ENCODE data around the gene LIPA.
A peak's percentile ranks its signal among the peaks of the same experiment; 100 is the strongest.
"Not testable (repeated sequence)": the region's sequence is repeated elsewhere in the genome, so short reads cannot be mapped to it uniquely, and the experiment has no call there.

Gene LIPA

GRCh38 chr10:89251409-89252224 is at the start of gene LIPA:
TSS of gene LIPA (minus strand) at chr10:89251775. CDS start at chr10:89247648, 4,127 bp downstream.
- H3K4me3 ChIP-seq (ENCODE audit: low read depth, low read length) = peak within 1 kb of the TSS; percentile 63

DNA sequence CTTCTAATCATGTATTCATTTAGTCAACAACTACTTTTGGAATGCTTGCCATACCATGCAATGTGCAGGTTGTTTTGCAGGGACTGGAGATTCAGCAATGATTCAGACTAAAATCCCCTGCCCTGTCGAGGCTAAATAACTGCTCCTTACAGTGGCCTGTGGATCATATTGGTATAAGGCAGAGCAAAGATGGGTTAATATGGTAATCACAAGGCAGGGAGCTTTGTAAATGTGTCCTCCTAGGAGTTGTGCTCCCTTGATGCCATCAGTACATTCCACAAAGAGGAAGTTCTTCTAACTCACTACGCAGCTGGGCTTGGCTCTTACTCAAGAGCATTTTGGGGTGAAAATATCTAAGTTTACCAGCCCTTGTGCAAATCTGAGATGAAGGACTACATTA is 49.7 kb upstream of the LIPA start:
- H3K4me3 ChIP-seq (ENCODE audit: low read depth, low read length) = no peak overlapping the region

DNA sequence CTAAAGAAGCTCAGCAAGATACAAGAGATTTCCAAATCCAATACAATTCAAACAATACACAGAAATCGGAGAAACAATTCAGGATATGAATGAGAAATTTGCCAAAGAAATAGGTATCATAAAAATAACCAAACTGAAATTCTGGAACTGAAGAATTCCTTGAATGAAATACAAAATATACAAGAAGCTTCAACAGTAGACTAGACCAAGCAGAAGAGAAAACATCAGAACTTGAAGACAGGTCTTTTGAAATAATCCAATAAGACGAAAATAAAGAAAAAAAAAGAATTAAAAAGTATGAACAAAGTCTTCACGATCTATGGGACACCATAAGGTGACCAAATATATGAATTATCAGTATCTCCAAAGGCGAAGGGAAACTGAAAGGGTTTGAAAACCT is 47.5 kb upstream of the LIPA start:
- no peak overlapping the region for H3K4me3 ChIP-seq (ENCODE audit: low read depth, low read length)

- no peak overlapping the region for H3K4me3 ChIP-seq (ENCODE audit: low read depth, low read length)
These were observed 46.2 kb upstream of the LIPA start for GRCh38 chr10:89297791-89298190.

DNA sequence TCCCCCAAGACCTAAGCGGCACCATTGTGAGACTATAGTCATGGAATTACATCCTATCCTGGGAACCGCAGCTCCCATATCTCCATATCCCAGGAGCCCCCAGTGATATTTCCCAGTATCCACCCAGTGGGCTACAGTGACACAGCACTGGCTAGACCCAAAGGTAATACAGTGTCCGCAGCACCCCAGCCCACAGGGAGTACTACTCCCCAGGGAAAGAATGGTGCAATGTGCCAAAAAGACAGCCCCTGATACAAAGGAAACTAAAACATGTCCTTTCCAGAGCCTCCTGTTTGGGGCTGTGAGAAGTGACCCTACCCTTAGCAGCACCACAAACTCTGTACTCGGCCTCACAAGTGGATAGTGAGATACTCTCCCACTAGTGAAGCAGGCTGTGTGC is 45.8 kb upstream of the LIPA start:
- no peak overlapping the region for H3K4me3 ChIP-seq (ENCODE audit: low read depth, low read length)

DNA sequence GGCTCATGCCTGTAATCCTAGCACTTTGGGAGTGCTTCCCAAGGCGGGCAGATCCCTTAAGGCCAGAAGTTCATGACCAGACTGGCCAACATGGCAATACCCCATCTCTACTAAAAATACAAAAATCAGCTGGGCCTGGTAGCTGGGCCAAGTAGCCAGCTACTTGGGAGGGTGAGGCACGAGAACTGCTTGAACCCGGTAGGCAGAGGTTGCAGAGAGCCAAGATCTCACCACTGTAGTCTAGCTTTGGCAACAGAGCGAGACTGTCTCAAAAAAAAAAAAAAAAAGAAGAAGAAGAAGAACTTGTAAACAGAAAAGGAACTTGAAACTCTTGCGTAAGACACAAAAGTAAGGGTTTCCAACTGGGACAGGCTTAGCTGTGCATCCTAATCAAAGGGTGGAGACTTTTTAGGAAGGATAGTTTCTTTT is 44.7 kb upstream of the LIPA start:
- H3K4me3 ChIP-seq (ENCODE audit: low read depth, low read length) = no peak overlapping the region

DNA sequence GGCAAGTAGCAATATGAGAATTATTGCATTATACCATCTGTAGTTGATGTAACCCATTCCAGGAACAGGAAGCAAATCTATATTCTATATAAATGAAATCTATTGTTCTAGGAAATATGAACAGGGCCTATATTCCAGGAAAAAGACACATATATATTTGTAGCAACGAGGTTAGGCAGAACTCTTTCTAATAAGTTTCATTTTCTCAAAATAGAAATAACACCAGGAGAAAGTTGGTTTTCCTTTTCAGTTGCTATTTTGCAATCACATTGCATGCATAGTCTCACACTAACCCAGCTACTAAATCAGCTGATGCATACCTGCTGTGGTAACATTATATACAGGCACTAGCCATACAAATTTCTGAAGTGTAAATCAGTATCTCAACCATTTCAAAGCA is 44.0 kb upstream of the LIPA start:
- H3K4me3 ChIP-seq (ENCODE audit: low read depth, low read length) = no peak overlapping the region

DNA sequence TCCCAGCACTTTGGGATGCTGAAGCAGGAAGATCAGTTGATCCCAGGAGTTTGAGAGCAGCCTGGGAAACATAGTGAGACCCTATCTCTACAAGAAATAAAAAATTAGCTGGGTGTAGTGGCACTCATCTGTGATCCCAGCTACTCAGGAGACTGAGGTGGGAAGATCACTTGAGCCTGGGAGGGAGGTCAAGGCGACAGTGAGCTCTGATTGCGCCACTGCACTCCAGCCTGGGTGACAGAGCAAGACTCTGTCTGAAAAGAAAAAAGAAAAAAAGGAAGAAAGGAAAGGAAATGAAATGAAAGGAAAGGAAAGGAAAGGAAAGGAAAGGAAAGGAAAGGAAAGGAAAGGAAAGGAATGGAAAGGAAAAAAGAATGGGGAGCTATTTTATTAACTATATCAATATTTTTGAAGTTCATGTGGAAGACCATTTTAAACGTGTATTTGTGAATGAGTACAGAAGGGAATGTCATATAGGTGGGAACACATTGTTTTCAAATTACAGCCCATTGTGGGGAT is 43.2 kb upstream of the LIPA start:
- H3K4me3 ChIP-seq (ENCODE audit: low read depth, low read length) = no peak overlapping the region

- not testable (repeated sequence) for H3K4me3 ChIP-seq (ENCODE audit: low read depth, low read length)
These were observed 33.7 kb upstream of the LIPA start for GRCh38 chr10:89285303-89285702.

DNA sequence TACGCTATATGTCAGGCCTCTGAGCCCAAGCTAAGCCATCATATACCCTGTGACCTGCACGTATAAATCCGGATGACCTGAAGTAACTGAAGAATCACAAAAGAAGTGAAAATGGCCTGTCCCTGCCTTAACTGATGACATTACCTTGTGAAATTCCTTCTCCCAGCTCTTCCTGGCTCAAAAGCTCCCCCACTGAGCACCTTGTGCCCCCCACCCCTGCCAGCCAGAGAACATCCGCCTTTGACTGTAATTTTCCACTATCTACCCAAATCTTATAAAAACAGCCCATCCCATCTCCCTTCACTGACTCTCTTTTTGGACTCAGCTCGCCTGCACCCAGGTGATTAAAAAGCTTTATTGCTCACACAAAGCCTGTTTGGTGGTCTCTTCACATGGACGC is 33.1 kb upstream of the LIPA start:
- not testable (repeated sequence) for H3K4me3 ChIP-seq (ENCODE audit: low read depth, low read length)

DNA sequence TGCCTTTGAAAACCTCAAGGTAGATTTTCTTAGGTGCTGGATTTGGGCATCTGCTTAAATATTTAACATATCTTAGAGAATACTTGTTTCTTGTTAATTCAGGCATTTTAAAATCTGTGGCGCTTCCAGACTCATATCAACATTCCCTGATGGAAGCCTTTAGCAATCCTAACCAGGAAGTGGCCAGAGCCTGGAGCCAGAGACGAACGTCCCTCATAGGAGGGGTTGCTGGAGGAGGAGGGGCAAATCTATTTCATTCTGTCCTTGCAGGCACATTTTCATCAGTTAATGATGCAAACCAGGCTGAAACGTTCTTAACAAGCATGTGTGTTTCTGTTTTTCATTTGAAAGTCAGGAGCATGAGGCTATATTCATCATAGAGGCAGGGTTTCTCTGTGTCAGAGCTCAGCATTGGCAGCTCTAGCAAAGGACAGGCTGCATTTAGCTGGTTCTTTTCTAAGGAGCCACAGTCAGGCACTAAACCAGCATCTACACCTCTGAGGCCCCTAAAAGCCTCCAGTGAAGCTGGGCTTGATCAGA is 32.4 kb upstream of the LIPA start:
- no peak overlapping the region for H3K4me3 ChIP-seq (ENCODE audit: low read depth, low read length)

GRCh38 chr10:89283025-89283935 is 31.7 kb upstream of the LIPA start:
- no peak overlapping the region for H3K4me3 ChIP-seq (ENCODE audit: low read depth, low read length)

DNA sequence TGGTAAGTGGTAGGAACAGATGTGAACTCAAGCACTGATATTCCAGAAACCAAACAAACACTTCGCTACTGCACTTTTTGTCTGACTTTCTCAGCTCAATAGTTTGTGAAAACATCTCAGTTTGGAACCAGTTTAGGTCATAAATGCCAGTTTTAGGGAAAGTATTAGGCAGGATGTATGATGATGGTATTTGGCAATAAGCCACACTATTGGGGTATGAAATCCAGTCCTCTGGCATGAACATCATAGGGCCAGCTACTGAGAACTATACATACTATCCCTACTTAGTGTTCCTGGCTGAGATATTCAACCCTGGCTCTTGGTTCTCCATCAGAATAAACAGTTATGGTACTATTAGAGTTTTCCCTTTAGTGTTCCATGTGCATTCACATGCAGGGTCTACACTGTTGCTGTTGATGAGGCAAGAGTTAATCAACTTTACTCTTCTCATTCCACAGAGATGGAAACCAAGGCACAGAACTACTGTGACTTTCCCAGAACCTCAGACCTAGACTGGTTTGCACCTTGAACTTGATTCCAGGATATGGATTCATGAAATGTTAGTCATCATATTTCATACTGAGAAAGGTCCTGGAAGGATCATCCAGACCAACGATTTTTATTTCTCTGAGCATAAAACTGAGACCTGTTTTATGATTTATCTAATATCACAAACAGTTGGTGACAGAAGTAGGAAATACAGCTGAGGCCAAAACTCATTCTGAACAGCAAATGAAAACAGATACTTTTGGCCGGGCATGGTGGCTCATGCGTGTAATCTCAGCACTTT is 30.2 kb upstream of the LIPA start:
- H3K4me3 ChIP-seq (ENCODE audit: low read depth, low read length) = no peak overlapping the region

GRCh38 chr10:89280508-89280907 is 28.9 kb upstream of the LIPA start:
- no peak overlapping the region for H3K4me3 ChIP-seq (ENCODE audit: low read depth, low read length)

GRCh38 chr10:89279421-89279869 is 27.9 kb upstream of the LIPA start:
- no peak overlapping the region for H3K4me3 ChIP-seq (ENCODE audit: low read depth, low read length)

DNA sequence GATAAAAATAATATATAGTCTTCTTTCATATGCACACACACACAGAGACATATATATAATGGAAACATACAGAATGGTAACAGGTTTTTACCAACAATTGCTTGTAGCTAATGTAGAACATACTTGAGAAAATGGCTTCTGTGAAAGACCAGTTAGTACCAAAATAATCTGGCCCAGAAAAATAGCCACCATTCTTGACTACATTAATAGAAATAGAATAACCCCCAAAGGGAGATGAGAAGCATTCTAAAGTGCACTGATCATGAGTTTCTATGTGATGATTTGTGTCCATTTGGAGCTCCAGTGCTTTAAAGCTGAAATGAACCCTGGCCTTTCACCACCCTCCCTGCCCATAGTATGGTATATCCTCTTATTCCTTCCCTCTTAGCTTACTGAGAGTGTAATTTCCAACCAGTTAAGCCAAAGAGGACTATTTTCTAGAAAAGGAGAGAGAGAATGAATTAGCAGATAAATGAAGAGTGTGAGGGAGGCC is 27.4 kb upstream of the LIPA start:
- H3K4me3 ChIP-seq (ENCODE audit: low read depth, low read length) = no peak overlapping the region

DNA sequence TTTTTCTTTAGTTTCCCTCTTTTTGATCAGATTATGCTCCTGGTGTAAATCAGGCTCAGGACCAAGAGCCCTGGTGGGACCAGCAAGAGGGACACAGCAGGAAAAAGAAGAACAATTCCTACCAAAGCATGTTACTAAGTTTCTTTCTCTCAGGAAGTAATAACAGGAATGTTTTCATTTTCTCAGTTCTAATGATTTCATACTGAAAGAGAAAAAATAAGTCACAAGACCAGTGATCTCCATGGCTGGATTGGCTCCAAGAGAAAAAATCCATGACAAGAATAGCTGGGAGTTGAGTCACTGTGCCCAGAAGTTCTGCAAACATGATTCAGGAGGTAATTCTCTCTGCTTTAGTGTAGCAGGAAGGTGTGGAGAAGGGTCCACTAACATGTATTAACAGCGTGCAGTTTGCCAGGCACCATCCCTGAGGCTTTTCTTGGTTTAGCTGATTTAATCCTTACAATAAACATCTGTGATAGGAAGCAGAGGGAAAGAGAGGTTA is 26.5 kb upstream of the LIPA start:
- H3K4me3 ChIP-seq (ENCODE audit: low read depth, low read length) = no peak overlapping the region

DNA sequence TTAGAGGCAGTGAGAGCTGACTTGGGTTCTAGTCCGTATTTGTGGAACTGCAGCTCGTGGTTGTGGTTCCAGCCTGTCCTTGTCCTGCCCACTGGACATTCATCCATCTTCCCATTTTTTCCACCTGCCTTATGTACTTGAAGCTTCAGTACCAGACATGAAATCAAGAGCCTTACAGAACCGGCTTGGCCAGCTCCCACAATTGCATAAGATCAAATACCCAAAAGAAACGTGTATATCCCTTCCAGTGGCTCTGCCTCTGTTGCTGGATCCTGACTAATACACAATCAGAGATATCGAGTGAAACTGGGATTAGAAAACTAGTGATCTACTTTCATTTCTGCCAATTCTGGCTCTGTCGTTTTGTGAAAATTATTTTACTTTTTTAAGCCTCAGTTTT is 23.8 kb upstream of the LIPA start:
- H3K4me3 ChIP-seq (ENCODE audit: low read depth, low read length) = no peak overlapping the region

DNA sequence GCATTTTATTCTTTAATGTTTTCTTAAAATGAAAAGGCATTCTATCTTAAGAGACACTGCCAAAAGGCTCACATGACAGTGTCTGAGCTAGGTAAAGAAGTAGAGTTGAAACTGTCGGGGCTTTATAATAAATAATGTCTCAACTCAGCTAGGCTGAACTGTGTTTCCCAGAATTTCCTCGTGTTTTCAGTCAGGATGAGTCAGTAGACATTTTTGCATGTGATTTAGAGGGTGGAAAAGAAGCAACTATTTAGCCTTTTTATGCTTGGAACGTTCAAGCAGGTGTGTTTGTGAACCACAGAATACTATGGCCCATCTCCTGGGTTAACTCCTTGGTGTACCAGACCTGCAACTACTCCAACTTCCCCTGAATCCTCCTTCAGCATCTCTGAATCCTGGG is 23.4 kb upstream of the LIPA start:
- H3K4me3 ChIP-seq (ENCODE audit: low read depth, low read length) = no peak overlapping the region

GRCh38 chr10:89273680-89274079 is 22.1 kb upstream of the LIPA start:
- H3K4me3 ChIP-seq (ENCODE audit: low read depth, low read length) = no peak overlapping the region
